ENCODE data around the gene UGDH.
"Not testable (repeated sequence)": the region's sequence is repeated elsewhere in the genome, so short reads cannot be mapped to it uniquely, and the experiment has no call there.

Gene UGDH

GRCh38 chr4:39510348-39510929 lies 16.8 kb downstream of the UGDH start:
- Histone ChIP-seq H3K9me3 (ENCODE audit: control extremely low read depth in 1 of 5, control insufficient read depth in 4 of 5, insufficient read depth in 2 of 5, low read depth in 1 of 5, low read length in 4 of 5) (no peaks in the 10 kb centered on the region), H3K4me1 (ENCODE audit: control extremely low read depth in 1 of 4, control insufficient read depth in 4 of 4, insufficient read depth in 4 of 4, low read length in 3 of 4) (no peaks in the 10 kb centered on the region), H3K36me3 (ENCODE audit: control insufficient read depth in 4 of 4, insufficient read depth in 4 of 4, low read length in 3 of 4) (peaks cover 3 to 54% (median 34%) of the 10 kb centered on the region in 4 experiments), H3K4me3 (ENCODE audit: control insufficient read depth in 1 of 7, extremely low read depth in 1 of 7, insufficient read depth in 4 of 7, low read depth in 2 of 7, low read length in 6 of 7) (no peak overlapping the region), H3K27me3 (replicated peaks in 2 of 5; ENCODE audit: control insufficient read depth in 4 of 5, insufficient read depth in 5 of 5, low read length in 4 of 5) (no peaks in the 10 kb centered on the region), H3K27ac (ENCODE audit: insufficient read depth in 1 of 2, low read depth in 1 of 2, low read length in 2 of 2, poor library complexity in 1 of 2, severe bottlenecking in 2 of 2) (no peak overlapping the region)
- ChIA-PET POLR2A (no interaction called here), CTCF (no interaction called here)
- no peak for DNase-seq
- WGBS (ENCODE audit: insufficient coverage): no CpG with 5 or more reads among the region's 5 CpGs

GRCh38 chr4:39505581-39505980 lies 21.7 kb downstream of the UGDH start:
- no peaks in the 10 kb centered on the region for H3K27me3 ChIP-seq (replicated peaks in 2 of 5; ENCODE audit: control insufficient read depth in 4 of 5, insufficient read depth in 5 of 5, low read length in 4 of 5)
- ChIA-PET CTCF (no interaction called here), POLR2A (no interaction called here)
- H3K9me3 ChIP-seq (ENCODE audit: control extremely low read depth in 1 of 5, control insufficient read depth in 4 of 5, insufficient read depth in 2 of 5, low read depth in 1 of 5, low read length in 4 of 5): no peaks in the 10 kb centered on the region
- H3K27ac ChIP-seq (ENCODE audit: insufficient read depth in 1 of 2, low read depth in 1 of 2, low read length in 2 of 2, poor library complexity in 1 of 2, severe bottlenecking in 2 of 2): no peak overlapping the region
- H3K36me3 ChIP-seq (ENCODE audit: control insufficient read depth in 4 of 4, insufficient read depth in 4 of 4, low read length in 3 of 4): peaks cover 16 to 67% (median 43%) of the 10 kb centered on the region in 4 experiments
- H3K4me1 ChIP-seq (ENCODE audit: control extremely low read depth in 1 of 4, control insufficient read depth in 4 of 4, insufficient read depth in 4 of 4, low read length in 3 of 4): no peaks in the 10 kb centered on the region
- WGBS (ENCODE audit: insufficient coverage): no CpG with 5 or more reads among the region's 1 CpG
- DNase-seq: no peak
- H3K4me3 ChIP-seq (ENCODE audit: control insufficient read depth in 1 of 7, extremely low read depth in 1 of 7, insufficient read depth in 4 of 7, low read depth in 2 of 7, low read length in 6 of 7): no peak overlapping the region

DNA sequence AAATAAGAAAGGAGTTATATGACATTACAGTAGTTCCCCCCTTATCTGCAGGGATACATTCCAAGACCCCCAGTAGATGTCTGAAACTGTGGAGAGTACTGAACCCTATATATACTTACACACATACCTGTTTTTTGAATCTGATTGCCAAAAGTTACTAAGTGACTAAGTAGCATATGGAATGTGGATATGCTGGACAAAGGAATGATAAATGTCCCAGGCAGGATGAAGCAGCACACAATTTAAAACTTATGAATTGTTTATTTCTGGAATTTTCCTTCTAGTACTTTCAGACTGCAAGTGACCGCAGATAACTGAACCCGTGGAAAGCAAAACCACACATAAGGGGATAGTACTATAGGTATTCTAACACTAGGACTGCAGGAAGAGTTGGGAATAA lies 22.7 kb downstream of the UGDH start:
- DNase-seq: no peak
- no CpG with 5 or more reads among the region's 2 CpGs for WGBS (ENCODE audit: insufficient coverage)
- ChIA-PET POLR2A (no interaction called here), CTCF (no interaction called here)
- Histone ChIP-seq H3K9me3 (ENCODE audit: control extremely low read depth in 1 of 5, control insufficient read depth in 4 of 5, insufficient read depth in 2 of 5, low read depth in 1 of 5, low read length in 4 of 5) (no peaks in the 10 kb centered on the region), H3K36me3 (ENCODE audit: control insufficient read depth in 4 of 4, insufficient read depth in 4 of 4, low read length in 3 of 4) (peaks cover 16 to 61% (median 36%) of the 10 kb centered on the region in 4 experiments), H3K4me1 (ENCODE audit: control extremely low read depth in 1 of 4, control insufficient read depth in 4 of 4, insufficient read depth in 4 of 4, low read length in 3 of 4) (no peaks in the 10 kb centered on the region), H3K27ac (ENCODE audit: insufficient read depth in 1 of 2, low read depth in 1 of 2, low read length in 2 of 2, poor library complexity in 1 of 2, severe bottlenecking in 2 of 2) (no peak overlapping the region), H3K27me3 (replicated peaks in 2 of 5; ENCODE audit: control insufficient read depth in 4 of 5, insufficient read depth in 5 of 5, low read length in 4 of 5) (no peaks in the 10 kb centered on the region), H3K4me3 (ENCODE audit: control insufficient read depth in 1 of 7, extremely low read depth in 1 of 7, insufficient read depth in 4 of 7, low read depth in 2 of 7, low read length in 6 of 7) (no peak overlapping the region)

DNA sequence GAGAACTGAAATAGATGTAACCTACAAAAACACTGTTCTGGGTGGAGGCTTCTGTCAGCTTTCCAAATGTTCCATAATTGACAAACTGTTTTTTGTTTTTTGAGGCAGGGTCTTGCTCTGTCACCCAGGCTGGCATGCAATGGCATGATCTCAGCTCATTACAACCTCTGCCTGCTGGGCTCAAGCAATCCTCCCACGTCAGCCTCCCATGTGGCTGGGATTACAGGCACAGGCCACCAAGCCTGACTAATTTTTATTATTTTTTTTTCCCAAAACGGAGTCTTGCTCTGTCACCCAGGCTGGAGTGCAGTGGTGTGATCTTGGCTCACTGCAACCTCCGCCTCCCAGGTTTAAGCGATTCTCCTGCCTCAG lies 24.6 kb downstream of the UGDH start:
- DNase-seq; POLR2A ChIA-PET; H3K4me3 ChIP-seq (ENCODE audit: control insufficient read depth in 1 of 7, extremely low read depth in 1 of 7, insufficient read depth in 4 of 7, low read depth in 2 of 7, low read length in 6 of 7); H3K27me3 ChIP-seq (replicated peaks in 2 of 5; ENCODE audit: control insufficient read depth in 4 of 5, insufficient read depth in 5 of 5, low read length in 4 of 5); H3K9me3 ChIP-seq (ENCODE audit: control extremely low read depth in 1 of 5, control insufficient read depth in 4 of 5, insufficient read depth in 2 of 5, low read depth in 1 of 5, low read length in 4 of 5); H3K4me1 ChIP-seq (ENCODE audit: control extremely low read depth in 1 of 4, control insufficient read depth in 4 of 4, insufficient read depth in 4 of 4, low read length in 3 of 4); H3K27ac ChIP-seq (ENCODE audit: insufficient read depth in 1 of 2, low read depth in 1 of 2, low read length in 2 of 2, poor library complexity in 1 of 2, severe bottlenecking in 2 of 2); CTCF ChIA-PET: not testable (repeated sequence)
- H3K36me3 ChIP-seq (ENCODE audit: control insufficient read depth in 4 of 4, insufficient read depth in 4 of 4, low read length in 3 of 4): peaks cover 18 to 50% (median 30%) of the 10 kb centered on the region in 4 experiments
- 97% methylated on average over 4 of the region's 4 CpGs for WGBS (ENCODE audit: insufficient coverage)

- Histone ChIP-seq H3K4me1 (ENCODE audit: control extremely low read depth in 1 of 4, control insufficient read depth in 4 of 4, insufficient read depth in 4 of 4, low read length in 3 of 4) (no peaks in the 10 kb centered on the region), H3K4me3 (ENCODE audit: control insufficient read depth in 1 of 7, extremely low read depth in 1 of 7, insufficient read depth in 4 of 7, low read depth in 2 of 7, low read length in 6 of 7) (no peak overlapping the region), H3K9me3 (ENCODE audit: control extremely low read depth in 1 of 5, control insufficient read depth in 4 of 5, insufficient read depth in 2 of 5, low read depth in 1 of 5, low read length in 4 of 5) (no peaks in the 10 kb centered on the region), H3K27ac (ENCODE audit: insufficient read depth in 1 of 2, low read depth in 1 of 2, low read length in 2 of 2, poor library complexity in 1 of 2, severe bottlenecking in 2 of 2) (no peak overlapping the region), H3K27me3 (replicated peaks in 2 of 5; ENCODE audit: control insufficient read depth in 4 of 5, insufficient read depth in 5 of 5, low read length in 4 of 5) (no peaks in the 10 kb centered on the region), H3K36me3 (ENCODE audit: control insufficient read depth in 4 of 4, insufficient read depth in 4 of 4, low read length in 3 of 4) (peaks cover 15 to 47% (median 28%) of the 10 kb centered on the region in 4 experiments)
- no peak for DNase-seq
- CTCF ChIA-PET: no interaction called here
- POLR2A ChIA-PET: no interaction called here
Observed at GRCh38 chr4:39502019-39502663, 25.1 kb downstream of the UGDH start.

- DNase-seq: no peak
- H3K36me3 ChIP-seq (ENCODE audit: control insufficient read depth in 4 of 4, insufficient read depth in 4 of 4, low read length in 3 of 4): peaks cover 7 to 22% (median 13%) of the 10 kb centered on the region in 4 experiments
- H3K4me3 ChIP-seq (ENCODE audit: control insufficient read depth in 1 of 7, extremely low read depth in 1 of 7, insufficient read depth in 4 of 7, low read depth in 2 of 7, low read length in 6 of 7): no peak overlapping the region
- H3K27me3 ChIP-seq (replicated peaks in 2 of 5; ENCODE audit: control insufficient read depth in 4 of 5, insufficient read depth in 5 of 5, low read length in 4 of 5): no peaks in the 10 kb centered on the region
- ChIA-PET CTCF (no interaction called here), POLR2A (no interaction called here)
- H3K9me3 ChIP-seq (ENCODE audit: control extremely low read depth in 1 of 5, control insufficient read depth in 4 of 5, insufficient read depth in 2 of 5, low read depth in 1 of 5, low read length in 4 of 5): no peaks in the 10 kb centered on the region
- H3K27ac ChIP-seq (ENCODE audit: insufficient read depth in 1 of 2, low read depth in 1 of 2, low read length in 2 of 2, poor library complexity in 1 of 2, severe bottlenecking in 2 of 2): no peak overlapping the region
- no peaks in the 10 kb centered on the region for H3K4me1 ChIP-seq (ENCODE audit: control extremely low read depth in 1 of 4, control insufficient read depth in 4 of 4, insufficient read depth in 4 of 4, low read length in 3 of 4)
Observed at GRCh38 chr4:39498727-39499020, 28.6 kb downstream of the UGDH start.

GRCh38 chr4:39497909-39498726 lies 29.1 kb downstream of the UGDH start:
- H3K4me1 ChIP-seq (ENCODE audit: control extremely low read depth in 1 of 4, control insufficient read depth in 4 of 4, insufficient read depth in 4 of 4, low read length in 3 of 4): no peaks in the 10 kb centered on the region
- H3K27me3 ChIP-seq (replicated peaks in 2 of 5; ENCODE audit: control insufficient read depth in 4 of 5, insufficient read depth in 5 of 5, low read length in 4 of 5): no peaks in the 10 kb centered on the region
- H3K4me3 ChIP-seq (ENCODE audit: control insufficient read depth in 1 of 7, extremely low read depth in 1 of 7, insufficient read depth in 4 of 7, low read depth in 2 of 7, low read length in 6 of 7): no peak overlapping the region
- no peak for DNase-seq
- ChIA-PET CTCF (no interaction called here), POLR2A (no interaction called here)
- H3K9me3 ChIP-seq (ENCODE audit: control extremely low read depth in 1 of 5, control insufficient read depth in 4 of 5, insufficient read depth in 2 of 5, low read depth in 1 of 5, low read length in 4 of 5): no peaks in the 10 kb centered on the region
- 100% methylated on average over 1 of the region's 1 CpG for WGBS (ENCODE audit: insufficient coverage)
- no peak overlapping the region for H3K27ac ChIP-seq (ENCODE audit: insufficient read depth in 1 of 2, low read depth in 1 of 2, low read length in 2 of 2, poor library complexity in 1 of 2, severe bottlenecking in 2 of 2)
- peaks cover 2 to 17% (median 8%) of the 10 kb centered on the region in 4 experiments for H3K36me3 ChIP-seq (ENCODE audit: control insufficient read depth in 4 of 4, insufficient read depth in 4 of 4, low read length in 3 of 4)

Measured in common myeloid progenitor, CD34-positive (primary cell).